H9 (cell line): ENCODE results near the gene ETDA. TPM values are rescaled to one million over a fixed set of nuclear protein-coding genes. Genes with fewer than 3 reads are reported as not detected.
"Not testable (repeated sequence)": the region's sequence is repeated elsewhere in the genome, so short reads cannot be mapped to it uniquely, and the experiment has no call there.

Experiments used
- DNase-seq: peaks from one replicate; pipeline ENCODE4 v3.0.0-alpha.2; 2017
- H2AFZ ChIP-seq: one replicate; pipeline ENCODE4 v1.6.1; 2013; ENCODE audit warnings: mild to moderate bottlenecking, low read length, control low read depth, moderate library complexity
- H2AK5ac ChIP-seq: 2 replicates; pipeline ENCODE4 v1.6.1; 2013; ENCODE audit warnings: low read length, control low read depth, mixed read lengths; ENCODE audit not compliant: insufficient read length
- H2BK120ac ChIP-seq: one replicate; pipeline ENCODE4 v1.6.1; 2013; ENCODE audit warnings: low read depth, mild to moderate bottlenecking, low read length, control low read depth, inconsistent platforms; ENCODE audit not compliant: poor library complexity, severe bottlenecking
- H2BK12ac ChIP-seq: 2 replicates; pipeline ENCODE4 v1.6.1; 2013; ENCODE audit warnings: low read length, control low read depth, mixed read lengths, low read depth; ENCODE audit not compliant: insufficient read length
- H2BK15ac ChIP-seq: 2 replicates; pipeline ENCODE4 v1.6.1; 2013; ENCODE audit warnings: low read depth, low read length, control low read depth
- H2BK20ac ChIP-seq: one replicate; pipeline ENCODE4 v1.6.1; 2013; ENCODE audit warnings: low read depth, mild to moderate bottlenecking, low read length, control low read depth, inconsistent platforms; ENCODE audit not compliant: poor library complexity, severe bottlenecking
- H2BK5ac ChIP-seq: 2 replicates; pipeline ENCODE4 v1.6.1; 2013; ENCODE audit warnings: low read length, control low read depth, mixed read lengths; ENCODE audit not compliant: insufficient read length
- H3K14ac ChIP-seq: 2 replicates; pipeline ENCODE4 v1.6.1; 2013; ENCODE audit warnings: low read length, control low read depth; ENCODE audit not compliant: insufficient read depth
- H3K18ac ChIP-seq: 2 replicates; pipeline ENCODE4 v1.6.1; 2013; ENCODE audit warnings: low read depth, mild to moderate bottlenecking, mixed read lengths, low read length, control low read depth; ENCODE audit not compliant: insufficient read length
- H3K23ac ChIP-seq: 2 replicates; pipeline ENCODE4 v1.6.1; 2013; ENCODE audit warnings: low read length, control low read depth, mixed read lengths, low read depth; ENCODE audit not compliant: insufficient read length
- H3K23me2 ChIP-seq: 2 replicates; pipeline ENCODE4 v1.6.1; 2013; ENCODE audit warnings: low read depth, mild to moderate bottlenecking, mixed read lengths, low read length, control low read depth; ENCODE audit not compliant: insufficient read length, poor library complexity, severe bottlenecking
- H3K27ac ChIP-seq: 2 replicates; pipeline ENCODE4 v1.5.1; 2013; ENCODE audit warnings: low read length, control low read depth, mixed read lengths, low read depth; ENCODE audit not compliant: insufficient read length
- H3K27me3 ChIP-seq: 2 replicates; pipeline ENCODE4 v1.6.1; 2013; ENCODE audit warnings: low read length, control low read depth, inconsistent platforms; ENCODE audit not compliant: insufficient read depth
- H3K4ac ChIP-seq: 2 replicates; pipeline ENCODE4 v1.6.1; 2013; ENCODE audit warnings: low read depth, mild to moderate bottlenecking, control low read depth, inconsistent platforms, low read length, moderate library complexity
- H3K4me1 ChIP-seq: 2 replicates; pipeline ENCODE4 v1.6.1; 2013; ENCODE audit warnings: low read length, control low read depth, inconsistent platforms; ENCODE audit not compliant: insufficient read depth
- H3K4me2 ChIP-seq: 2 replicates; pipeline ENCODE4 v1.6.1; 2013; ENCODE audit warnings: low read length, control low read depth, mixed read lengths; ENCODE audit not compliant: insufficient read length, insufficient read depth
- H3K56ac ChIP-seq: 2 replicates; pipeline ENCODE4 v1.6.1; 2013; ENCODE audit warnings: low read depth, mild to moderate bottlenecking, mixed read lengths, low read length, control low read depth; ENCODE audit not compliant: insufficient read length
- H3K79me1 ChIP-seq: 2 replicates; pipeline ENCODE4 v1.6.1; 2013; ENCODE audit warnings: low read depth, mild to moderate bottlenecking, moderate library complexity, low read length, control low read depth, inconsistent platforms; ENCODE audit not compliant: insufficient read depth, poor library complexity, severe bottlenecking
- H3K79me2 ChIP-seq: 2 replicates; pipeline ENCODE4 v1.6.1; 2013; ENCODE audit warnings: low read length, control low read depth, inconsistent platforms; ENCODE audit not compliant: insufficient read depth
- H3K9ac ChIP-seq: 2 replicates; pipeline ENCODE4 v1.6.1; 2013; ENCODE audit warnings: low read length, control low read depth, mixed read lengths; ENCODE audit not compliant: insufficient read length; ENCODE audit errors: extremely low read depth
- H3K9me3 ChIP-seq: one replicate; pipeline ENCODE4 v1.6.1; 2013; ENCODE audit warnings: low read depth, low read length, inconsistent platforms; ENCODE audit not compliant: control insufficient read depth
- H3T11ph ChIP-seq: one replicate; pipeline ENCODE4 v1.6.1; 2013; ENCODE audit warnings: mild to moderate bottlenecking, low read length, control low read depth, inconsistent platforms
- H4K20me1 ChIP-seq: one replicate; pipeline ENCODE4 v1.6.1; 2013; ENCODE audit not compliant: control insufficient read depth, insufficient read length, insufficient read depth
- H4K5ac ChIP-seq: 2 replicates; pipeline ENCODE4 v1.6.1; 2013; ENCODE audit warnings: low read depth, mild to moderate bottlenecking, mixed read lengths, low read length, control low read depth; ENCODE audit not compliant: insufficient read length
- H4K8ac ChIP-seq: replicated peaks from 2 replicates; pipeline ENCODE4 v1.6.1; 2013; ENCODE audit warnings: low read length, control low read depth, mixed read lengths, low read depth; ENCODE audit not compliant: insufficient read length
- H4K91ac ChIP-seq: 2 replicates; pipeline ENCODE4 v1.6.1; 2013; ENCODE audit warnings: low read depth, mild to moderate bottlenecking, moderate library complexity, mixed read lengths, low read length, control low read depth; ENCODE audit not compliant: insufficient read length
- H3K27ac Mint-ChIP-seq, 3 experiments: 2 replicates in 2 of 3; 3 replicates in 1 of 3; pipeline ENCODE4 v1.8.0; 2020 to 2021; ENCODE audit warnings: mixed read lengths in 3 of 3, mild to moderate bottlenecking in 1 of 3, moderate library complexity in 1 of 3
- H3K27me3 Mint-ChIP-seq: 2 replicates; pipeline ENCODE4 v1.8.0; 2021; ENCODE audit warnings: low read depth, mild to moderate bottlenecking, moderate library complexity, mixed read lengths
- H3K36me3 Mint-ChIP-seq, 3 experiments: 2 replicates in 2 of 3; 3 replicates in 1 of 3; pipeline ENCODE4 v1.8.0; 2020 to 2021; ENCODE audit warnings: low read depth in 3 of 3, mixed read lengths in 3 of 3; ENCODE audit not compliant: insufficient read depth in 1 of 3
- H3K4me1 Mint-ChIP-seq, 2 experiments: 2 replicates each; pipeline ENCODE4 v1.8.0; 2020; ENCODE audit warnings: mixed read lengths in 2 of 2
- H3K4me3 Mint-ChIP-seq, 2 experiments: 2 replicates in 1 of 2; 3 replicates in 1 of 2; pipeline ENCODE4 v1.8.0; 2020 to 2021; ENCODE audit warnings: mild to moderate bottlenecking in 2 of 2, mixed read lengths in 2 of 2, moderate library complexity in 1 of 2
- H3K9me3 Mint-ChIP-seq, 2 experiments: 2 replicates in 1 of 2; 3 replicates in 1 of 2; pipeline ENCODE4 v1.8.0; 2020; ENCODE audit warnings: mild to moderate bottlenecking in 2 of 2, mixed read lengths in 2 of 2, moderate library complexity in 1 of 2
- WGBS: extraction: QIAGEN DNeasy Blood & Tissue Kit; methylation state at CpG from one replicate; pipeline ENCODE4 v1.1.7; 2013; ENCODE audit warnings: missing lambda C conversion rate, low lambda C conversion rate, mixed read lengths; ENCODE audit not compliant: insufficient read length; ENCODE audit errors: extremely low coverage; 5-methylcytosine and 5-hydroxymethylcytosine counted together
- total RNA-seq: library from RNA; stranded (reverse); gene quantifications from 2 replicates; pipeline ENCODE4 v1.2.1, GENCODE V29; 2021
- TF ChIP-seq, protein P1 (sequence below): fragments of 200-600 bp; sonication (generic); conservative IDR thresholded peaks from 3 replicates; pipeline ENCODE4 v1.8.0; 2021; ENCODE audit warnings: antibody characterized with exemption, mild to moderate bottlenecking

The ETDA gene
- total RNA-seq, 1 experiment from 2014 or later, result not detected

- Mint-ChIP-seq H3K27ac (no peak overlapping the region), H3K4me3 (no peak overlapping the region), H3K27me3 (peaks cover 3% of the 10 kb centered on the region; the same call in 1 of the 2 replicates), H3K4me1 (no peaks in the 10 kb centered on the region), H3K9me3 (peaks cover 42 to 48% of the 10 kb centered on the region in 2 experiments), H3K36me3 (peaks cover 0 to 10% (median 0%) of the 10 kb centered on the region in 3 experiments; a peak in 3 of 7 replicates)
- Histone ChIP-seq H4K20me1 (no peaks in the 10 kb centered on the region), H2AK5ac (no peak overlapping the region), H3K4me2 (no peak overlapping the region), H3K14ac (no peak overlapping the region), H3K23ac (no peak overlapping the region), H3K18ac (no peak overlapping the region), H3K9me3 (peaks cover 16% of the 10 kb centered on the region), H3K27ac (no peak overlapping the region), H3K56ac (no peak overlapping the region), H2AFZ (no peak overlapping the region), H2BK20ac (no peak overlapping the region), H3K4me1 (no peaks in the 10 kb centered on the region), H4K91ac (no peak overlapping the region), H4K8ac (no peak overlapping the region), H3K4ac (no peak overlapping the region), H3K23me2 (no peaks in the 10 kb centered on the region), H3K9ac (no peak overlapping the region), H3K79me1 (no peaks in the 10 kb centered on the region), H2BK5ac (no peak overlapping the region), H4K5ac (no peak overlapping the region), H3T11ph (no peak overlapping the region), H2BK12ac (no peak overlapping the region), H2BK120ac (no peak overlapping the region), H3K79me2 (no peaks in the 10 kb centered on the region), H3K27me3 (no peaks in the 10 kb centered on the region), H2BK15ac (no peak overlapping the region)
- DNase-seq, result no peak
- WGBS, result no CpG with 5 or more reads among the region's 6 CpGs
- TF ChIP-seq, protein P1, sequence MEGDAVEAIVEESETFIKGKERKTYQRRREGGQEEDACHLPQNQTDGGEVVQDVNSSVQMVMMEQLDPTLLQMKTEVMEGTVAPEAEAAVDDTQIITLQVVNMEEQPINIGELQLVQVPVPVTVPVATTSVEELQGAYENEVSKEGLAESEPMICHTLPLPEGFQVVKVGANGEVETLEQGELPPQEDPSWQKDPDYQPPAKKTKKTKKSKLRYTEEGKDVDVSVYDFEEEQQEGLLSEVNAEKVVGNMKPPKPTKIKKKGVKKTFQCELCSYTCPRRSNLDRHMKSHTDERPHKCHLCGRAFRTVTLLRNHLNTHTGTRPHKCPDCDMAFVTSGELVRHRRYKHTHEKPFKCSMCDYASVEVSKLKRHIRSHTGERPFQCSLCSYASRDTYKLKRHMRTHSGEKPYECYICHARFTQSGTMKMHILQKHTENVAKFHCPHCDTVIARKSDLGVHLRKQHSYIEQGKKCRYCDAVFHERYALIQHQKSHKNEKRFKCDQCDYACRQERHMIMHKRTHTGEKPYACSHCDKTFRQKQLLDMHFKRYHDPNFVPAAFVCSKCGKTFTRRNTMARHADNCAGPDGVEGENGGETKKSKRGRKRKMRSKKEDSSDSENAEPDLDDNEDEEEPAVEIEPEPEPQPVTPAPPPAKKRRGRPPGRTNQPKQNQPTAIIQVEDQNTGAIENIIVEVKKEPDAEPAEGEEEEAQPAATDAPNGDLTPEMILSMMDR, result no peak
Observed at GRCh38 chrX:135257469-135257868, 5.6 kb downstream of the ETDA start.

- H3T11ph ChIP-seq, H3K23me2 ChIP-seq, H3K79me1 ChIP-seq, H2AFZ ChIP-seq, H3K27me3 ChIP-seq, H2BK15ac ChIP-seq, H3K4me1 ChIP-seq, H4K20me1 ChIP-seq, H3K4me3 Mint-ChIP-seq, DNase-seq, H2BK120ac ChIP-seq, H2BK20ac ChIP-seq, H4K91ac ChIP-seq, H3K27ac Mint-ChIP-seq, H3K23ac ChIP-seq, H2AK5ac ChIP-seq, H2BK12ac ChIP-seq, H4K5ac ChIP-seq, H3K27me3 Mint-ChIP-seq, H3K14ac ChIP-seq, H3K4me1 Mint-ChIP-seq, H2BK5ac ChIP-seq, H3K4me2 ChIP-seq, H3K79me2 ChIP-seq, H3K9ac ChIP-seq, H3K27ac ChIP-seq, H3K4ac ChIP-seq, H4K8ac ChIP-seq, H3K56ac ChIP-seq, H3K18ac ChIP-seq: not testable (repeated sequence)
- H3K36me3 Mint-ChIP-seq, result peaks cover 5 to 25% (median 10%) of the 10 kb centered on the region in 3 experiments; a peak in 6 of 7 replicates
- H3K9me3 ChIP-seq, result peaks cover 16% of the 10 kb centered on the region
- WGBS, result no CpG with 5 or more reads among the region's 2 CpGs
- H3K9me3 Mint-ChIP-seq, result peaks cover 67 to 73% of the 10 kb centered on the region in 2 experiments
Observed at GRCh38 chrX:135260976-135261375, 9.1 kb downstream of the ETDA start.
